HG02623 (cell line): ENCODE measurements around the gene RAB40B.
"Not testable (repeated sequence)": the region's sequence is repeated elsewhere in the genome, so short reads cannot be mapped to it uniquely, and the experiment has no call there.

Experiments
- ATAC-seq: cut with Tn5 transposase; IDR thresholded peaks from one replicate; pipeline ENCODE4 v1.9.1; 2021; ENCODE audit warnings: moderate library complexity; ENCODE audit not compliant: unreplicated experiment

The RAB40B gene

GRCh38 chr17:82654611-82655010 lies 43.9 kb downstream of the RAB40B start:
- ATAC-seq = not testable (repeated sequence)

- no peak for ATAC-seq
Measured at GRCh38 chr17:82653651-82654528, 44.6 kb downstream of the RAB40B start.

DNA sequence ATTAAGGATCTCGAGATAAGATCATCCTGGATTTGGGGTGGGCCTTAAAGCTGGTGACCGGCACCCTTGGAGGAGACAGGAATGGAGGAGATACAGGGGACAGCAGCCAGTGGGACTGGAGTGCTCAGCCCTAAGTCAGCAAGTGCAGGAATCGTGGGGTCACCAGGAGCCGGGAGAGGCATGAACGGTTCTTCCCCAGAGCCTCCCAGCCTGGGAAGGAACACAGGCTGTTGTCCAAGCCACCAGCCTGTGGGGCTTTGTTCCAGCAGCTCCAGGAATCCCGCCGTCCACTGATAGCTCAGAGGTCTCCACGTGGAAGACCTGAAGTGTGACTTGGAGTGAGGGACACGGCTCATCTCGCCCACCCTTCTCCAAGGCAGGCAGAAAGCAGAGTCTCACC lies 47.8 kb downstream of the RAB40B start:
- ATAC-seq = no peak

DNA sequence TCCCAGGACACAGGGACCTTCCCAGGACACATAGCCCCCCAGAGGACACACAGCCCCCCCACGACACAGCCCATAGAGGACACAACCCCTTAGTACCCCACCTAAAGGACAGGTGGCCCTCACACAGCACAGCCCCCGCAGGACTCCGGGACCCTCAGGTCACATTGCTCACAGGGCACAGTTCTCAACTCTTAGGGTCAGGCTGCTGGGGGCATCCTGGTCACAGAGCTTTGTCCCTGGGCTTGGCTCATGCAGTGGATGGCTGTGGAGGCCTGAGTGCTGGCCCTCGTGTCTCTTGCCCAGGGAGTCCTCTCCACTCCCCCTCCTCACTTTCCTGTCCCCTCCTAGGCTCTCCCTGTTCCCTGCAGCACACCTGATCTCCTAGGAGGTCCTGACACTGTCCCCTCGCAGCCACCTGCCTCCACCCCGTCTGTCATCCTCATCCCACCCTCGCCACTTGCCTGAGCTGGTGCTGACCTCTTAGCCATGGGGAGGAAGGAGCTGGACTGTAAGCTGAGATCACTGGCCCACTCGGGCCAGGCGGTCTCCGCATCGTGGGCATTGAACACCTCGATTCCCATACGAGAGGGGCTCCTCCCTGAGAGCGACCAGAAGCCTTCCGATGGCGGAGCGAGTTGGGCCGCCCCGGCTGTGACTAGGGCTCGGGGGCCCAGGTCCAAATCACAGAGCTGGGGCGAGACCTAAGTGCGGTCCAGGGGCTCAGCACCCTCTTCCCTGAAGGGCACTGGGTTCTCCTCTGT lies 48.8 kb downstream of the RAB40B start:
- no peak for ATAC-seq

GRCh38 chr17:82648742-82649331 lies 49.7 kb downstream of the RAB40B start:
- ATAC-seq = no peak

GRCh38 chr17:82648165-82648668 lies 50.3 kb downstream of the RAB40B start, which contains the start of gene WDR45B:
Gene WDR45B, minus strand, starts transcription at chr17:82648444. Its CDS starts 104 bp downstream, at chr17:82648340.
- peak; percentile 68 for ATAC-seq

DNA sequence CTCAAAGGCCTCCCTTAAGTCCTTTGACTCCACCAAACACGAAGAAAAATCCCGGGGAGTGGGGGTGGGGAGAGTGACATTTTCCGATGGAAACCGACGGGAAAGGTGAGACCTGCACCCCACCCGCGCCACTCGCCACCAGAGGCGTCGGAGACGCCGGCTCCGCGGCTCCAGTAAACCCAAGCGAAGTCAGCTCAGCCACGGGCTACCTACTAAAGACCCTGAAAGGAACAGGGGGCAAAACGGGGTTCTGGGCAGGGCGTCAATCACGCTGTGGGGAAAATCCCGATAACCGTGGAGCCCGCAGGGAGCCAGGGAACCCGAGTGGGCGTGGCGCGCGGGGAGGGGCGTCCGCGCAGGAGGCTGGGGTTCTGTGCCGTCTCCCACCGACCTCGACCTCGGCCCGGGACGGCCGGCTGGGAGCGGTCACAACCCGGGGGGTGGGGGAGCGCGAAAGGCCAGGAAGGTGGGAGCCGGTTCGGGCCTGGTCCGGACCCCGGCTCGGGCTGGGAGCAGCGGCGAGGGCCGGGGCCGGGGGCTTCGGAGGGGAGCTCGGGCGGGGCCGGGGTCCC lies 50.8 kb downstream of the RAB40B start:
- peak; percentile 24 for ATAC-seq

- no peak for ATAC-seq
Measured at GRCh38 chr17:82645516-82645915, 53.0 kb downstream of the RAB40B start.

DNA sequence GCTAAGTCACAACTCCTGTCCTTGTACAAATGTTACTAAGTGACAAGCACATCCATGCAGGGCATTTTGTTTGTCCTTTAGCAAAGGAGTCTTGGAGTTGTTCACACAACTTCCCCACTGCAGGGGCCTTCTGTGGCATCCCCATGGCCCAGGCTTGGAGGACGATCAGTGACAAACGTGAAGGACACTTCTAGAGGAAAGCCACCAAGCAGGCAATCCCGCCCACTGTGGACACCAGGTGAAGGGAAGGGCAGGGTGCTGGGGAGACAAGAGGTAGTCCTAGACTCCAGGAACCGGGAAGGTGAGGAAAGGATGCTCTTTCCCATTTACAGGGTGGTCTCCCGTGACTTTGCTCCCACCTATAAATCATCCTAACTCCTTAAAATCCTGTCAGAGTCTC lies 54.4 kb downstream of the RAB40B start:
- ATAC-seq = no peak

GRCh38 chr17:82642022-82642421 lies 56.5 kb downstream of the RAB40B start:
- no peak for ATAC-seq

DNA sequence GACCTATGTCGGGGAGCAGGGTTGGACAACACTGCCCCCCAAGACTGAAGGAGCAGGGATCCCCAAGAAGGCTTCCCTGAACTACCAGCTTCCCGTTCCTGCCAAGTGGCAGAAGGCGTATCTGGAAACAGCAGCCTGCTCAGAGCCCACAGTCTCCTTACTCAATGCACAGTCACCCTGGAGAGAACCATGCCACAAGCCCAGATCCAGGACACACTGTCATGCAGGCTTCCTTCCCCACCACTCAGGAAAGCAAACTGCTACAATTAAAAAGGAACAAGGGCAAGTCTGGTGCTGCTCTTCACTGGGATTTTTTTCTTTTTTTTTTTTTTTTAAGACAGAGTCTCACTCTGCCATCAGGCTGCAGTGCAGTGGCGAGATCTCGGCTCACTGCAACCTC lies 58.5 kb downstream of the RAB40B start:
- ATAC-seq = no peak

DNA sequence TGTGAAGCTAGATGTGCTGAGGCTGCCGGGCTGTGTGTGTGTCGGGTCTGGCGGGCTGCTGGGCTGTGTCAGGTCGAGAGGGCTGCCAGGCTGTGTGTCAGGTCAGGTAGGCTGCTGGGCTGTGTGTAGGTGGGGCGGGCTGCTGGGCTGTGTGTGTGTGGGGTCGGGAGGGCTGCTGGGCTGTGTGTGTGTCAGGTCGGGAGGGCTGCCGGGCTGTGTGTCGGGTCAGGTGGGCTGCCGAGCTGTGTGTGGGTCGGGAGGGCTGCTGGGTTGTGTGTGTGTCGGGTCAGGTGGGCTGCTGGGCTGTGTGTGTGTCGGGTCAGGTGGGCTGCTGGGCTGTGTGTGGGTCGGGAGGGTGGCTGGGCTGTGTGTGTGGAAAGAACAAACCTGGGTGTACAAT lies 58.9 kb downstream of the RAB40B start:
- ATAC-seq = no peak

DNA sequence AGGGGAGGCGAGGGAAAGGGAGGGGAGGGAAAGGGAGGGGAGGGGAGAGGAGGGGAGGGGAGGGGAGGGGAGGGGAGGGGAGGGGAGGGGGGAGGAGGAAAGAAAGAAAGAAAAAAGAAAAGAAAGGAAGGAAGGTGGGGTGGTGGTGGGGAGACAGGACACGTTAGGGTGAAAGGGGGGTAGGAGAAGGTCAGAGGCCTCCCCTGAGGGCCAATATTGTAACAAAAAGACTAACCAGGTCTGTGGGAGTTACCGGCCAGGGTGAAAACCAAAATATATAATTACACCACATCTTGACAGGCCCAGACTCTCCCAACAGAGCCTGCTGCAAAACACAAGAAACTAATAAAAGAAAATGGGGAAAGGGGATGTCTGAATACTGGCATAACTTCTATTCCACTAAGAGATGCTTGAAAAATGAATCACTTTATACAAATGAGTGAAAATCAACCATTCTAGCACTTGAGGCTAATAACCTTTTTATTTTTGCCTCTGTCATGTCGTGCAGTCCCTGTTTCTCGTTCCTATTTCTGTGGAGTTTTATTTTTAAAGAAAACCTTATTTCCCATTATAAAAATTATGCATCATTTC lies 60.2 kb downstream of the RAB40B start:
- no peak for ATAC-seq

GRCh38 chr17:82636626-82637598 lies 61.6 kb downstream of the RAB40B start:
- ATAC-seq = no peak

DNA sequence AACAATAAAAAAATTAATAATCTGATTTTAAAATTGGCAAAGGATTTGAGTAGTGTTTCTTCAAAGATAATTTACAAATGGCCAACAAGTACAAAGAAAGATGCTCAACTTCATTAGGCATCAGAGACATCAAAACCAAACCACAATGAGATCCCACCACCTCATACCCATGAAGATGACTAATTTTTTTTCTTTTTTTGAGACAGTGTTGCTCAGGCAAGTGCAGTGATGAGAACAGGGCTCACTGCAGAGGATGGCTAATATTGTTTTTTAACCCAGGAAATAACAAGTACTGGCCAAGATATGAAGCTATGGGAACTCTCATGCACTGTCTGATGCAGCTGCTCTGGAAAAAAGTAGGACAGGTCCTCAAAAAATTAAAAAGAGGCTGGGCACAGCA lies 65.2 kb downstream of the RAB40B start:
- no peak for ATAC-seq

GRCh38 chr17:82632451-82632850 lies 66.0 kb downstream of the RAB40B start:
- ATAC-seq = no peak

- ATAC-seq = no peak
Measured at GRCh38 chr17:82631544-82631943, 67.0 kb downstream of the RAB40B start.

DNA sequence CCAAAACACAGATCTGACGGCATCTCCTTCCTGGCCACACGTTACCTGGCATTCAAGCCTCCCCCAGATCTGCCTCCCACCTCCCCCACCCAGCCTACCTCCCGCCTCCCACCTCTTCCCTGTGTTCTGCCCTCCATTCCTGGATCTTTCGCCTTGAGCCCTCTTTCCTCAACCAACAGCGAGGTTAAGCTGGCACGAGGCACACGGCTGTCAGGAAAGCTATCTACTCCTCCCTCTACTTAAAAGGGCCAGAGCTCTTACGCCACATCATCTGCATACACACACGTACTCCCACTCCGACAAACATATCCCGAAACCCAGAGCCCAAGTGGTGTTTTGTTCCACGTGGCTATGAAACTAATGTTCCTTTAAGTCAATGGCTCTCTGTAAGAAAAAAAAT lies 68.3 kb downstream of the RAB40B start:
- no peak for ATAC-seq

DNA sequence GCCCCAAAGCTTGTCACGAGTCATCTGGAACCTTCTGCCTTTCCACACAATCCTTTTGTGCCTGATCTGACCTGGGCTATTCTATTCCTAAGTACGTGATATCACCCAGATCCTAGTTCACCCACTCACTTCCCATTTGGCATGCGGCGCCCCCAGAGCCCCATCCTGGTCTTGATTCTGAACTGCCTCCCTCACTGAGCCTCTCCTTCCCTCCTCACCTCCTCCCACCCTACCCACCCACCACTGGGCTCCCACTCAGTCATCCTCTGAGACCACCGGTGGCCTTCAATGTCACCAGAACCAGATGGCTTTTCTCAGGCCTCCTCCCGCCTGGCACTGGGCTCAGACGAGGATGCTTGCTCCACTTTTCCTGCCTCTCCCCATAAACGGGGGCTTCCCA lies 68.8 kb downstream of the RAB40B start:
- ATAC-seq = no peak

DNA sequence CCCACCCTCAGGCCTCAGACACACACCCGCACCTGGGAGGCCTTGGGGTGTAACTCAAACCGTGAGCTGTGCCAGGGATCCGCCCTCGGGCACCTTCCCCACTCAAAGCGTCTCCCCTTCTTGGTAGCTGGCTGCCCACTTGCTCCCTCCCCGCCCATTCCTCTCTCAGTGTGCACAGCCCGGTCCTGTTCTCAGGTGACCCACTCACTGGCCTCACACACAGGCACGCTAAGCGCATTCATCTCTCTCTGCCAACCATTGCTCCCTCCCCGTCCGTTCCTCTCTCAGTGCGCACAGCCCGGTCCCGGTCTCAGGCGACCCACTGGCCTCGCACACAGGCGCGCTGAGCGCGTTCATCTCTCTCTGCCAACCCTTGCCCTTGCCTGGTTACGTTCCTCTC lies 71.1 kb downstream of the RAB40B start:
- no peak for ATAC-seq
